OCI-LY1 (cell line): Measurements from ENCODE around the gene FYN.

ENCODE experiments used
- H2AFZ ChIP-seq: fragments of 200-600 bp; sonication (generic), shearing (Covaris generic); 2 replicates; pipeline ENCODE4 v1.6.0; 2014; ENCODE audit warnings: antibody characterized with exemption, mild to moderate bottlenecking, low read length
- H3F3A ChIP-seq: fragments of 200-600 bp; sonication (generic), shearing (Covaris generic); 2 replicates; pipeline ENCODE4 v1.6.0; 2014; ENCODE audit warnings: mild to moderate bottlenecking, antibody characterized with exemption, low read length, moderate library complexity; ENCODE audit not compliant: insufficient read depth
- H3K27ac ChIP-seq: fragments of 200-600 bp; sonication (generic); 2 replicates; pipeline ENCODE4 v1.5.1; 2014; ENCODE audit warnings: low read length, mixed run types, mild to moderate bottlenecking, low read depth; ENCODE audit not compliant: poor library complexity, severe bottlenecking
- H3K27me3 ChIP-seq: fragments of 200-600 bp; sonication (generic); 2 replicates; pipeline ENCODE4 v1.6.0; 2014; ENCODE audit warnings: antibody characterized with exemption, mild to moderate bottlenecking, low read length, moderate library complexity; ENCODE audit not compliant: insufficient read depth
- H3K36me3 ChIP-seq: fragments of 200-600 bp; sonication (generic); 2 replicates; pipeline ENCODE4 v1.6.1; 2014; ENCODE audit warnings: mild to moderate bottlenecking, antibody characterized with exemption, low read length, moderate library complexity, mixed read lengths; ENCODE audit not compliant: insufficient read depth
- H3K4me1 ChIP-seq: fragments of 200-600 bp; sonication (generic); 2 replicates; pipeline ENCODE4 v1.5.1; 2014; ENCODE audit warnings: mild to moderate bottlenecking, low read length, moderate library complexity; ENCODE audit not compliant: insufficient read depth, severe bottlenecking
- H3K4me2 ChIP-seq: fragments of 200-600 bp; sonication (generic), shearing (Covaris generic); 2 replicates; pipeline ENCODE4 v1.6.1; 2014; ENCODE audit warnings: low read length
- H3K4me3 ChIP-seq: fragments of 200-600 bp; sonication (generic); 2 replicates; pipeline ENCODE4 v1.5.1; 2014; ENCODE audit warnings: low read length, low read depth, mild to moderate bottlenecking, mixed read lengths; ENCODE audit not compliant: poor library complexity, severe bottlenecking
- H3K79me2 ChIP-seq: fragments of 200-600 bp; shearing (Covaris generic); 2 replicates; pipeline ENCODE4 v1.6.1; 2016; ENCODE audit warnings: mixed run types, low read length, mixed read lengths; ENCODE audit not compliant: insufficient read depth
- H3K9ac ChIP-seq: fragments of 200-600 bp; sonication (generic), shearing (Covaris generic); 2 replicates; pipeline ENCODE4 v1.6.1; 2014; ENCODE audit warnings: mild to moderate bottlenecking, low read length, mixed read lengths
- H3K9me2 ChIP-seq: fragments of 200-600 bp; sonication (generic), shearing (Covaris generic); 2 replicates; pipeline ENCODE4 v1.6.1; 2014; ENCODE audit warnings: low read depth, mild to moderate bottlenecking, low read length, mixed read lengths
- H3K9me3 ChIP-seq: fragments of 200-600 bp; shearing (Covaris generic); 2 replicates; pipeline ENCODE4 v1.6.1; 2014; ENCODE audit warnings: low read length, mixed read lengths
- H4K20me1 ChIP-seq: fragments of 200-600 bp; sonication (generic), shearing (Covaris generic); 2 replicates; pipeline ENCODE4 v1.6.0; 2016; ENCODE audit warnings: mild to moderate bottlenecking, low read length; ENCODE audit not compliant: insufficient read depth
- CTCF ChIP-seq: fragments of 200-600 bp; sonication (generic), shearing (Covaris generic); IDR thresholded peaks from 2 replicates; pipeline ENCODE4 v1.5.1; 2017; ENCODE audit warnings: mild to moderate bottlenecking, antibody characterized with exemption, low read length, moderate library complexity, mixed read lengths
- EZH2 ChIP-seq: fragments of 200-600 bp; sonication (generic), shearing (Covaris generic); IDR thresholded peaks from 2 replicates; pipeline ENCODE4 v1.8.0; 2017; ENCODE audit warnings: borderline replicate concordance, mixed run types, mild to moderate bottlenecking, antibody characterized with exemption, low read length, moderate library complexity, mixed read lengths

FYN gene

GRCh38 chr6:111679126-111679858, 194.0 kb downstream of the FYN start:
- H3K79me2 ChIP-seq = no peaks in the 10 kb centered on the region
- H3K36me3 ChIP-seq = no peaks in the 10 kb centered on the region
- no peak overlapping the region for H3K27ac ChIP-seq

GRCh38 chr6:111677249-111677990, 195.8 kb downstream of the FYN start:
- TF ChIP-seq EZH2 = no peak
- no peak for TF ChIP-seq CTCF
- Histone ChIP-seq H3K9ac (no peak overlapping the region), H3K79me2 (no peaks in the 10 kb centered on the region), H3K4me3 (no peak overlapping the region), H2AFZ (no peak overlapping the region), H3K9me2 (no peaks in the 10 kb centered on the region), H3F3A (no peaks in the 10 kb centered on the region), H3K4me2 (no peak overlapping the region), H3K4me1 (no peaks in the 10 kb centered on the region), H4K20me1 (no peaks in the 10 kb centered on the region), H3K27ac (no peak overlapping the region), H3K27me3 (no peaks in the 10 kb centered on the region), H3K36me3 (no peaks in the 10 kb centered on the region), H3K9me3 (no peaks in the 10 kb centered on the region)

More at GRCh38 chr6:111679126-111679858, 194.0 kb downstream of the FYN start:
- Histone ChIP-seq H3K4me1 (no peaks in the 10 kb centered on the region), H3K9ac (no peak overlapping the region), H3F3A (no peaks in the 10 kb centered on the region), H3K4me3 (no peak overlapping the region), H4K20me1 (no peaks in the 10 kb centered on the region), H3K27me3 (no peaks in the 10 kb centered on the region), H3K9me3 (no peaks in the 10 kb centered on the region), H3K9me2 (no peaks in the 10 kb centered on the region), H3K4me2 (no peak overlapping the region), H2AFZ (no peak overlapping the region)
- TF ChIP-seq CTCF = no peak
- TF ChIP-seq EZH2 = no peak

DNA sequence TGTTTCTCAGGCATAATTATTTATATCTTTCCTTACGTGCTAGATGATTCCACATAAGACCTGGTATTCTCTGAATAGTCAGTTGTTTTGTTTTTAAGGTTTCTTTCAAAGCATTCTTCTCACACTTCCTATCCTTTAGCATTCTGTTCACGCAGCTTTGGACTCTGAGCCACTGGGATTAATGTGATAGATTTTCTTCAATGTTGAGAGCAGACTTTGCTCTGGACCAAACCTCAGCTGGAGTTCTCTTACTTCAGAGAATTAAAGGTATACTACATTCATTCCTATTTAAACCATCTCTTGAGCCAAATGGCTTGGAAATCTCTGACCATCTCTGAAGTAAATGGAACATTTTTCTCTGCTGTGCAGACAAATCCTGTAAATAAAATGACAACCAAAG, 196.9 kb downstream of the FYN start:
- no peak overlapping the region for H3K27ac ChIP-seq
- H3K4me3 ChIP-seq = no peak overlapping the region
- H3K4me2 ChIP-seq = no peak overlapping the region
- H3K9me2 ChIP-seq = no peaks in the 10 kb centered on the region
- no peaks in the 10 kb centered on the region; the same call in 1 of the 2 replicates for H3K27me3 ChIP-seq
- H3K79me2 ChIP-seq = no peaks in the 10 kb centered on the region
- TF ChIP-seq EZH2 (no peak), CTCF (no peak)
- H3K36me3 ChIP-seq = no peaks in the 10 kb centered on the region
- H3F3A ChIP-seq = no peaks in the 10 kb centered on the region
- H3K4me1 ChIP-seq = no peaks in the 10 kb centered on the region
- no peaks in the 10 kb centered on the region for H3K9me3 ChIP-seq
- no peaks in the 10 kb centered on the region for H4K20me1 ChIP-seq
- no peak overlapping the region for H3K9ac ChIP-seq
- no peak overlapping the region for H2AFZ ChIP-seq
